ENCODE measurements around the gene MYL5.
A peak's percentile ranks its signal among the peaks of the same experiment; 100 is the strongest.
"Not testable (repeated sequence)": the region's sequence is repeated elsewhere in the genome, so short reads cannot be mapped to it uniquely, and the experiment has no call there.

The MYL5 gene

DNA sequence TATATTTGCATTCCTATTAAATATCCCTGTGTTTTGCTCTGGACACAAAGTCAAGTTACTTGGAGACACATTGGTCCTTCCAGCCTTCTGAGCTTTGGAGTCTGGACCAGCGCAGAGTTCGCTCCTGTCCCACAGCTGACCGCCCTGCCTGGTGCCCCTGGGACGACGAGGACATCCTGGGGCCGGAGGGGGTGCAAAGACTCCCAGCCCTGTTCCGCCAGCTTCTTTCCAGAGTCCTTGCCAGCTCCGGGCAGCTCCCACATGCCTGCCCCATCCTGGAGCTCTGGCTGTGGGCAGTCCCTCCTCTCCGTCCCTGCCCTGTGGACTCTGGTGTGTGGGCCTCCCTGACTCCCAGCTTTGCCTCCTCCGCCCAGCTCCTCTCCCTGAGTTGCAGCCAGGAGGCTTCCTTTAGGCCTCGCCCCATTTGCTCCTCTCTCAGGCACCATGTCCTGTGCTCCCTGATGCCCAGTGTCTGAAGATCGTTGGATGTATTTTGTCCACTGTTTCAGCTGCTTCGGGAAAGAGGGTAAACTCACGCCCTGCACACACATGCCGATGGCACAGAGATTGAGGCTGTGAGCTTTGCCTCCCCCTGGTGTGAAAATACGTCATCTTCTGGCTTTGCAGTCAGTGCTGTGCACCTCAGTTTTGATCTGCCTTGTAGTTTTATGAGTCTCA, 26.4 kb downstream of the MYL5 start:
- no peak for DNase-seq (ENCODE audit: low read depth)
- H3K4me3 ChIP-seq (ENCODE audit: low read depth, low read length) = no peak overlapping the region
- TF ChIP-seq, protein P1, sequence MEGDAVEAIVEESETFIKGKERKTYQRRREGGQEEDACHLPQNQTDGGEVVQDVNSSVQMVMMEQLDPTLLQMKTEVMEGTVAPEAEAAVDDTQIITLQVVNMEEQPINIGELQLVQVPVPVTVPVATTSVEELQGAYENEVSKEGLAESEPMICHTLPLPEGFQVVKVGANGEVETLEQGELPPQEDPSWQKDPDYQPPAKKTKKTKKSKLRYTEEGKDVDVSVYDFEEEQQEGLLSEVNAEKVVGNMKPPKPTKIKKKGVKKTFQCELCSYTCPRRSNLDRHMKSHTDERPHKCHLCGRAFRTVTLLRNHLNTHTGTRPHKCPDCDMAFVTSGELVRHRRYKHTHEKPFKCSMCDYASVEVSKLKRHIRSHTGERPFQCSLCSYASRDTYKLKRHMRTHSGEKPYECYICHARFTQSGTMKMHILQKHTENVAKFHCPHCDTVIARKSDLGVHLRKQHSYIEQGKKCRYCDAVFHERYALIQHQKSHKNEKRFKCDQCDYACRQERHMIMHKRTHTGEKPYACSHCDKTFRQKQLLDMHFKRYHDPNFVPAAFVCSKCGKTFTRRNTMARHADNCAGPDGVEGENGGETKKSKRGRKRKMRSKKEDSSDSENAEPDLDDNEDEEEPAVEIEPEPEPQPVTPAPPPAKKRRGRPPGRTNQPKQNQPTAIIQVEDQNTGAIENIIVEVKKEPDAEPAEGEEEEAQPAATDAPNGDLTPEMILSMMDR (conservative IDR thresholded peaks at IDR 0.05; ENCODE audit: low read depth, low read length) = no peak

- TF ChIP-seq, protein P1 (conservative IDR thresholded peaks at IDR 0.05; ENCODE audit: low read depth, low read length) = no peak
- H3K4me3 ChIP-seq (ENCODE audit: low read depth, low read length) = no peak overlapping the region
- no peak for DNase-seq (ENCODE audit: low read depth)
These were observed 28.3 kb downstream of the MYL5 start for GRCh38 chr4:702618-703048.

GRCh38 chr4:703336-704197, 29.2 kb downstream of the MYL5 start:
- TF ChIP-seq, protein P1 (conservative IDR thresholded peaks at IDR 0.05; ENCODE audit: low read depth, low read length) = no peak
- no peak overlapping the region for H3K4me3 ChIP-seq (ENCODE audit: low read depth, low read length)

DNA sequence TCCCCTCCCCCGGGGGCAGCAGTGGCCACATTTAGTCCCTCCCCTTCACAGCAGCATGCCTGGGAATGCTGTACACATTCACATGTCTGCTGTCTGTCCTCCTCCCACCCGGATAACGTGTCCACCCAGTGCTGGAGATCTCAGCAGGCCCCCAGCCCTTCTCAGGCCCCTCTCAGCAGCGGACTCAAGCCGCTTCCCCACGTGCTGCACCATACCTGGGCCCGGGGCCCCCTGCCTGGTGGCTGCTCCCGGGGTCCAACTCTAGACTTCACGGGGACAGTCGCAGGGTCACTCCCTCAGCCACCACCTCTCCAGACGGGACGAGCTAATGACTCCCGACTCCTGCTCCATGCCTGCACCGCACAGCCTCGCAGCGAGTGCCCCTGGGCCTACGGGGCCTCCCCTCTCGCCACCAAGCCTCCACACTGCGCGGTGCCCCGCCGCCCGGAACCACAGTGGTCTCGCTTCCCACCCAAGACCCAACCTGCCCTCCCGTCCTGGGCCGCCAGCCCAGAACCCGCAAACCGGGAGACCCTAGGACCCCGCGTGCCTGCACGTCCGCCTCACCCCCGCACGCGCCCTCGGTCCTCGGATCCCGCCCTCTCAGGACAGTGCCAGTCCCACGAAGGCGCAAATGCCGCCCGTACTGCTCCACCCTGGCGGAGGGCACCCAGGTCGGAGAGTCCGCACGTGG, 30.0 kb downstream of the MYL5 start:
- TF ChIP-seq, protein P1 (conservative IDR thresholded peaks at IDR 0.05; ENCODE audit: low read depth, low read length) = no peak
- DNase-seq (ENCODE audit: low read depth) = no peak

More at GRCh38 chr4:703336-704197, 29.2 kb downstream of the MYL5 start:
- no peak for DNase-seq (ENCODE audit: low read depth)

DNA sequence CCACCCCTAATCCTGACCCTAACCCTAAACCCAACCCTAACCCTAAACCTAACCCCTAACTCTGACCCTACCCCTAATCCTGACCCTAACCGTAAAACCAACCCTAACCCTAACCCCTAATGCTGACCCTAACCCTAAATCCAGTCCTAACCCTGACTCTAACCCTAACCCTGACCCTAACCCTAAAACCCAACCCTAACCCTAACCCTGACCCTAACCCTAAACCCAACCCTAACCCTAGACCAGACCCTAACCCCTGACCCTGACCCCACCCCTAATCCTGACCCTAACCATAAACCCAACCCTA, 30.6 kb downstream of the MYL5 start:
- no peak for DNase-seq (ENCODE audit: low read depth)
- H3K4me3 ChIP-seq (ENCODE audit: low read depth, low read length) = peak overlapping the region; percentile 65
- TF ChIP-seq, protein P1 (conservative IDR thresholded peaks at IDR 0.05; ENCODE audit: low read depth, low read length) = no peak

More for the DNA sequence above, 30.0 kb downstream of the MYL5 start:
- H3K4me3 ChIP-seq (ENCODE audit: low read depth, low read length) = no peak overlapping the region

- peak within 1 kb of the TSS; percentile 69 for H3K4me3 ChIP-seq (ENCODE audit: low read depth, low read length)
- DNase-seq (ENCODE audit: low read depth) = peak; percentile 98
- TF ChIP-seq, protein P1 (conservative IDR thresholded peaks at IDR 0.05; ENCODE audit: low read depth, low read length) = no peak
These were observed 31.1 kb downstream of the MYL5 start, which contains the start of gene PCGF3 for GRCh38 chr4:705278-706082. TSS of gene PCGF3 (plus strand) at chr4:705832. CDS start at chr4:733681, 27,849 bp downstream.

GRCh38 chr4:706083-706633, 31.8 kb downstream of the MYL5 start:
- DNase-seq (ENCODE audit: low read depth) = not testable (repeated sequence)
- peak overlapping the region; percentile 69 for H3K4me3 ChIP-seq (ENCODE audit: low read depth, low read length)

Measured in choroid plexus epithelial cell (primary cell).